GM21515 (cell line): ENCODE data around the gene RAB34.

Source experiments
- ATAC-seq: cut with Tn5 transposase; IDR thresholded peaks from one replicate; pipeline ENCODE4 v1.9.1; 2021; ENCODE audit not compliant: unreplicated experiment

The RAB34 gene

GRCh38 chr17:28712705-28713415 is 4.8 kb downstream of the RAB34 start:
- no peak for ATAC-seq

GRCh38 chr17:28712032-28712704 is 5.5 kb downstream of the RAB34 start:
- ATAC-seq, result no peak

DNA sequence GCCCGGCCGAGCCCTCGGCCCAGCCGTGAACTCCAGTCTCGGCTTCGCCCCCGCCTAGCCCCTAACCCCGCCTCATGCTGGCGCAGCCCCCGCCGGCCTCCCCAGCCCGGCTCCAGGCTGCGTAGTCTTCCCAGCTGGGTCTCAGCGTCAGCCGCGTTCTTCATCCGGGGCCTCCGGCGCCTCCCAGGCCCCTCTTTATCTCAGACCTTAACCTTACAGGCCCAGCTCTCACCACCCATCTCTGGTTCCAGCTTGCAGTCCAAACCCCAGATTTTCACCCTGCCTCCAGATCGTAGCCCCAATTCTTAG is 6.0 kb downstream of the RAB34 start, which contains the start of gene PROCA1:
TSS of gene PROCA1 (minus strand) at position 166 of the 309 bp plus-strand sequence. CDS start 228 bp downstream, outside the sequence.
- ATAC-seq, result no peak

DNA sequence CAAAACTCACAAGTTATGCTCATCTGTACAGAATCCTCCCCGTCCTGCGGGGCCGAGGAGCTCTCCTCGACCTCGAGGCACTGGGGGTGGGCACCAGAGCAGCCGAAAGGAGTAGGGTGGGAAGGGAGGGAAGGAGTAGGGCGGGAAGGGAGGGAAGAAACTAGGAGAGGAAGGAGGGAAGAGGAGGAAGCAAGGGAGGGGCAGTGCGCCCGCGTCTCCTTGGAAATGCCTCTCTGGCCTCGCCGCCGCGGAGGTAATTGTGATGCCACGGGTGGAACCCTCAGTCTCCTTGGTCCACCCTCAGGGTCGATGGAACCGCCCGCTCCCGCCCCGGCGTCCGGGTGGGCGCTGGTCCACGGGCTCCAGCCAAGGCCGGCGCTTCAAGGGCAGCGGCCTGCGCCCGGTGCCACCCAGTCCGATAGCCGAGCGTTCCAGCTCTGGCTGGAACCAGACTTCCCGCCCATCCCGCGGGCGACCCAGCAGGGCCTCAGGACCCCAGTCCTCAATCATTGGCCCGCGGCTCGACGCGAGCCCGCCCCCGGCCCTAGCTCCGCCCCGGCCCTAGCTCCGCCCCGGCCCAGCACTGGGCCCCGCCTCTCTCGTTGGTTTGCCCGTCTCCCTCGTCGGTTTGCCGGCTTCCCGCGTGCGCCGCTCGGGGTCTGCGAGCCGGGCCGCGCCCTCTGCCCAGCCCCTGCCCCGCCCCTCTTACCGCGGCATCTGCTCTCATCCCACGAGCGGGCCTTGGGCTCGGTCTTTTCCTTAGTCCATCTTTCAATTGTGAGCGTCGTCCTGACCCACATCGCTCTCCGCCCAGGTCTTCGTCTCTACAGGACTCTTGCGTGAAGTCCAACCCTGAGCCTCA is 6.6 kb downstream of the RAB34 start:
- peak; percentile 56 for ATAC-seq

- ATAC-seq, result no peak
These were observed 10.3 kb downstream of the RAB34 start for GRCh38 chr17:28707339-28707720.

DNA sequence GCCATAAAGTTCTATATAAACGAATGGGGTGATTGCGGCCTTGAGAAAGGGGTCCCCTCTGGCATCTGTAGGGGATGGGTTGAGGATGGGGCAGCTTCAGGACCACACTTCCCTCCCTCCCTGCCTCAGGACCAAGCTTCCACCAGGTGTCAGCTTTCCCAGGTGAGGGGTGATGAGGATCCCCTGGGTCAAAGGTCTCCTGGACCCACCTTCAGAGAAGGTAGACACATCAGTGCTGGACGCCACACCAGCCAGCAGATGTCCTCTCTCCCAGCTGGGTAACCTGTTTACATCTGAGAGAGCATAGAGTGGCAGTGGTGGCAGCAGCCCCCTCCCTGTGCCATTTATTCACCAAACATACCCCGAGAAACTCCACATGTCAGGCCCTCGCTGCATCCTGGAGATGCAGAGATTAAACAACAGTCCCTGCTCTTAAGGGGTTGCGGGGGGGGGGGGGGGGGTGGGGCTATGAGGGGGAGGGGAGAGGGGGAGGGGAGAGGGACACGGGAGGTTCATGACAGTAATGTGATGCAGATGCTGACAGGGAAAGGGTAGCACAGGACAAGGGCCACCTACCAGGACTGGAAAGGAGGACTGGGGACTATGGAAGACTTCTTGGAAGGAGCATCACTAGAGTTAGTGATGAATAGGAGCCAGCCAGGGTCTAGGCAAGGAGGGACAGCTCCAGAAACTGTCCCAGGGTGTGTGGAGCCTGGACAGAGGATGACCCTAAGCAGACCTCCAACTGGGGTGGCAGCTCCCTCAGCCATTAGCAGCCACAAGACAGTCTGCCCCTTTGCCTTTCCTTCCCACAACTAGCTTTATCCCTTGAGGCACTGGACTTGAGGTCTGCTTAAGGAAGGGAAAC is 11.0 kb downstream of the RAB34 start:
- no peak for ATAC-seq

- ATAC-seq, result no peak
These were observed 11.8 kb downstream of the RAB34 start for GRCh38 chr17:28705728-28706334.

- ATAC-seq, result no peak
These were observed 12.5 kb downstream of the RAB34 start for GRCh38 chr17:28705074-28705659.

- ATAC-seq, result no peak
These were observed 13.3 kb downstream of the RAB34 start for GRCh38 chr17:28704219-28704858.

DNA sequence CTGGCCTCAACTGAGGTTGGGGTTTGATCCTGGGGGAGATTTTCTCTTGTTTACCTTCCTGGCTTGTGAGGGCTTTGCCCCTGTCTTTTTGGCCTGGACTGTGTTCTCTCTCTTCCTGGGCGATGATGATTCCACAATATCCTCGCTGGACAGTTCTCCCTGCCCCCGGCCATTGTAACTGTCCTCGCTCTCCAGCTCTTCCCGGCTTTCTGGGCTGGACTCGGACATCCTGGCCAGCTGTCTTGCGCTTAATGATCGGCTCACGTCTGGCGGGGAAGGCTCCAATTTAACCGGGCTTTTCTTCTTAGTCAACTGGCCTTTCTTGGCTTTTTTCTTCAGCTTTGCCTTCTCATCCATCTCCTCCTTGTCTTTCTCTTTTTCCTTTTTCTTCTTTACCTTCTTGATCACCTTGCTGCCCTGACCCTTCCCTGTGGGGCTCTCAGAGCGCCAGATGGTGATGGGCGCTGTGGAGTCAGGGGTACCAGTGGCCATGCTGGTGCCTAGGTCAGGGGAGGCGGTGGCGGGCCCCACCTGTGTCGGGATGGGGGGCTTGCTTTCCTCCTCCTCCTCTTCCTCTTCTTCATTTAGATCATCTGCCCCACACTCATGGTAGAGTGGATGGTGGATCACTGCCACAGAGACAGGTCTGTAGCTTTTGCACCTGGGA is 14.0 kb downstream of the RAB34 start:
- ATAC-seq, result no peak

GRCh38 chr17:28702752-28703150 is 14.9 kb downstream of the RAB34 start:
- ATAC-seq, result no peak

GRCh38 chr17:28702026-28702751 is 15.5 kb downstream of the RAB34 start:
- no peak for ATAC-seq

- no peak for ATAC-seq
These were observed 16.7 kb downstream of the RAB34 start for GRCh38 chr17:28700830-28701492.

DNA sequence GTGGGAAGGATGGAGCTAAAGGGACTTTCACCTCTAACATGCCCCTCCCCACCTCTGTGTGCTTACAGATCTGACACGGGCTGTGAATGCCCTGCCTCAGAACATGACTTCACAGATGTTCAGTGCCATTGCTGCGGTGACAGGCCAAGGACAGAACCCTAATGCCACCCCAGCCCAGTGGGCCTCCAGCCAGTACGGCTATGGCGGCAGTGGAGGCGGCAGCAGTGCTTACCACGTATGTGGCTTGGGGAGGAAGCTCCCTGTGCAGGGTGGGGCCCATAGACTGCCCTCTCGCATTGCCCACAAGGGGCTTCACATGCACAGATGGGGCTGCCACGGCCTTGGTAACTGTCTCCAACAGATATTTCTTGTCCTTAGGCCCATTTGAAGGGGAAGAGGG is 17.4 kb downstream of the RAB34 start:
- ATAC-seq, result no peak

DNA sequence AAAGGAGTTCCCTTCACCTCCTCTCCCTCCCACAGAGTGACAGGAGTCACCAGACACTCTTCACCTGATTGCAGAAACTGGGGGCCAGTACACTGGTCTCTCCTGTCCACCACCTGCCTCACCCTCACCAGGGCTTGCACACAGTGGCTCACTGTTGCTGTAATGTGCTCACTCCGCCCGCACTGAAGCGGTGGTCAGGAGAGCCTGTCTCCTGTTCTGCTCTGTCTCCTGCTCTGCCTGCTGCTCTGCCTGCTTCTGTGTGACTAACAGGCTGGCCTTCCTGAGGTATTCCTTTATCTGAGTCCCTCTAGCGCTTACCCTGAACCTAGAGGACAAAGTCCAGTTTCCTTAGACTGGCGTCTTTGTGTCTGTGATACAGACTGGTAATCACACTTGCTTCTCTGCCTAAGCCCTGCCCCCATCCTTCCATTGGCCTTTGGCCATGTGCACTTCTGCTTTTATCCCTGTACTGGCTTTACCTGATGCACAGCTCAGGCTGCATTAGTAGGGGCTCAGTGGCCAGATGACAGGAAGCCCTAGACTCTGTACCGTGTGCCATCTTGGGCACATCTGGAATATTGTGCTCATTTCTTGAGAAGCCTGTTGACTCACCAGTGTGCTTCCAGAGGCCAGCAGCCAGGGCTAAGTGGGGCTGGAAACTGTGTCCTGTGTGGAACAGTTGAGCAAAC is 19.3 kb downstream of the RAB34 start:
- ATAC-seq, result no peak

- ATAC-seq, result no peak
These were observed 23.8 kb downstream of the RAB34 start for GRCh38 chr17:28693869-28694268.

DNA sequence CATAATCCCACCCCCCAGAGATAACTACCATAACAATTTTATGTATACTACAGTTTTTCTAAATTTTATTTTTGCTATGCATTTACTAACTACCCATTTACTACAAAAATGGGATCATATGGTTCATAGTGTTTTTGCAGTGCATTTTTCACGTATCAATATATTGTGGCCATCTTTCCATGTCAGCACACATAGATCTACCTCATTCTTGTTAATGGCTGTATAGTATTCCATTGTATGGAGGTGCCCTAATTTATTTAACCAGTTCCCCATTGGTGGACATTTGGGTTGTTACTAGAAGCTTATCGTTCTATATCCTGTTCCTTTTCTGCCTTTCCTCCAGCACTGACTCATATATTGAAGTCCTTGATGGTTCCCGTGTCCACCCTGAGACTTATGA is 28.7 kb downstream of the RAB34 start:
- ATAC-seq, result no peak
